NOMO-1 treated with dmso at 0.1 percent for 144 hours (cell line): ENCODE results near the gene CETN1.

Experiments used
- DNase-seq: peaks from one replicate; lab custom pipeline; 2025; ENCODE audit not compliant: unreplicated experiment; lab: John Stamatoyannopoulos, UW

CETN1 gene

GRCh38 chr18:580154-580553, at the start of gene CETN1:
Gene CETN1 (plus strand): TSS chr18:580380. CDS start chr18:580409, 29 bp downstream.
- no peak for DNase-seq

GRCh38 chr18:532018-532417, 48.2 kb upstream of the CETN1 start:
- DNase-seq: no peak

GRCh38 chr18:532632-533031, 47.5 kb upstream of the CETN1 start:
- DNase-seq: no peak

- no peak for DNase-seq
Measured at GRCh38 chr18:533995-534601, 46.1 kb upstream of the CETN1 start.

- no peak for DNase-seq
Measured at GRCh38 chr18:543447-544078, 36.6 kb upstream of the CETN1 start.

GRCh38 chr18:549967-550366, 30.2 kb upstream of the CETN1 start:
- no peak for DNase-seq

- DNase-seq: no peak
Measured at GRCh38 chr18:551404-552061, 28.6 kb upstream of the CETN1 start.

- no peak for DNase-seq
Measured at GRCh38 chr18:555705-556457, 24.3 kb upstream of the CETN1 start.

GRCh38 chr18:564708-565561, 15.2 kb upstream of the CETN1 start:
- DNase-seq: no peak

- no peak for DNase-seq
Measured at GRCh38 chr18:565562-566061, 14.6 kb upstream of the CETN1 start.

- no peak for DNase-seq
Measured at GRCh38 chr18:567122-567521, 13.1 kb upstream of the CETN1 start.

GRCh38 chr18:568731-569130, 11.4 kb upstream of the CETN1 start:
- DNase-seq: no peak

- DNase-seq: no peak
Measured at GRCh38 chr18:570256-570655, 9.9 kb upstream of the CETN1 start.

GRCh38 chr18:570697-571096, 9.5 kb upstream of the CETN1 start:
- no peak for DNase-seq

- no peak for DNase-seq
Measured at GRCh38 chr18:572091-572830, 7.9 kb upstream of the CETN1 start.

- no peak for DNase-seq
Measured at GRCh38 chr18:572831-573289, 7.3 kb upstream of the CETN1 start.

- no peak for DNase-seq
Measured at GRCh38 chr18:573385-573784, 6.8 kb upstream of the CETN1 start.

GRCh38 chr18:574149-574860, 5.9 kb upstream of the CETN1 start:
- no peak for DNase-seq
